CD4-positive, alpha-beta T cell (primary cell): ENCODE data around the gene BMI1. TPM values are rescaled to one million over a fixed set of nuclear protein-coding genes. Genes with fewer than 3 reads are reported as not detected.
A peak's percentile ranks its signal among the peaks of the same experiment; 100 is the strongest.

Experiments
- ATAC-seq: fragments of 200-7000 bp; cut with Tn5 transposase; one replicate; pipeline ENCODE4 v1.10.0; 2022; ENCODE audit warnings: mild to moderate bottlenecking; ENCODE audit not compliant: poor library complexity
- CTCF ChIA-PET: fragments of 350-600 bp; sonication (Branson Sonifier 250); formaldehyde crosslinking; loops from one replicate; lab custom pipeline; 2021; ENCODE audit warnings: antibody characterized with exemption, inconsistent platforms; lab: Charles Lee
- POLR2A ChIA-PET: fragments of 350-600 bp; sonication (Branson Sonifier 250); formaldehyde crosslinking; loops from one replicate; lab custom pipeline; 2021; ENCODE audit warnings: antibody characterized with exemption, inconsistent platforms; lab: Charles Lee
- DNase-seq, 14 experiments: peaks; one replicate each; pipeline ENCODE4 v3.0.0-alpha.2; 2013 to 2020; ENCODE audit warnings: mixed read lengths in 2 of 14
- H3K27ac ChIP-seq, 2 donors: one replicate each; pipeline versions ENCODE4 v1.5.1 to v1.7.0; 2013; ENCODE audit warnings: low read length in 2 of 2, low read depth in 1 of 2, mild to moderate bottlenecking in 1 of 2
- H3K27me3 ChIP-seq, 2 experiments: 1 replicate in 1 of 2; 2 replicates in 1 of 2; pipeline versions ENCODE4 v1.6.1 to v1.7.0; 2013; ENCODE audit warnings: low read length in 2 of 2, control low read depth in 1 of 2, mild to moderate bottlenecking in 1 of 2, moderate library complexity in 1 of 2; ENCODE audit not compliant: insufficient read depth in 2 of 2, control insufficient read depth in 1 of 2
- H3K36me3 ChIP-seq: one replicate; pipeline ENCODE4 v1.6.1; 2013; ENCODE audit warnings: low read length, control low read depth; ENCODE audit not compliant: insufficient read depth
- H3K4me1 ChIP-seq: one replicate; pipeline ENCODE4 v1.6.1; 2013; ENCODE audit warnings: low read length, control low read depth; ENCODE audit not compliant: insufficient read depth
- H3K4me3 ChIP-seq: one replicate; pipeline ENCODE4 v1.5.1; 2013; ENCODE audit warnings: mild to moderate bottlenecking, low read length, moderate library complexity
- H3K9me3 ChIP-seq, 2 experiments: 1 replicate in 1 of 2; 2 replicates in 1 of 2; pipeline versions ENCODE4 v1.6.1 to v1.7.0; 2013; ENCODE audit warnings: low read length in 2 of 2, mild to moderate bottlenecking in 2 of 2, control low read depth in 1 of 2, moderate library complexity in 1 of 2; ENCODE audit not compliant: control insufficient read depth in 1 of 2, insufficient read depth in 1 of 2
- H3K27ac Mint-ChIP-seq: one replicate; pipeline ENCODE4 v1.8.0; 2020; ENCODE audit warnings: mixed read lengths
- H3K27me3 Mint-ChIP-seq: one replicate; pipeline ENCODE4 v1.8.0; 2021; ENCODE audit warnings: mixed read lengths
- H3K36me3 Mint-ChIP-seq: one replicate; pipeline ENCODE4 v1.8.0; 2021; ENCODE audit warnings: low read depth, mixed read lengths
- H3K4me1 Mint-ChIP-seq: one replicate; pipeline ENCODE4 v1.8.0; 2021; ENCODE audit warnings: low read depth, mixed read lengths
- H3K4me3 Mint-ChIP-seq: one replicate; pipeline ENCODE4 v1.8.0; 2020; ENCODE audit warnings: mild to moderate bottlenecking, mixed read lengths
- H3K9me3 Mint-ChIP-seq: one replicate; pipeline ENCODE4 v1.8.0; 2020; ENCODE audit warnings: mixed read lengths
- intact Hi-C, 2 experiments: fragments of 100-400 bp; cut with DNase I in 1 of 2; cut with micrococcal nuclease in 1 of 2; formaldehyde crosslinking; loops; one replicate each; pipeline versions ENCODE4 v1.15.1 to v1.9.0; 2023 to 2025; cut with DNase I, micrococcal nuclease
- total RNA-seq, 174 experiments: library from RNA in 2 of 174; stranded (reverse) in 2 of 174; gene quantifications; one replicate each; pipeline ENCODE4 v1.2.3 and lab custom pipeline; 2021 to 2026
- TF ChIP-seq, protein P1 (sequence below): fragments of 200-600 bp; IDR thresholded peaks from one replicate; pipeline ENCODE4 v1.8.0; 2022; ENCODE audit warnings: antibody characterized with exemption, mild to moderate bottlenecking

BMI1 gene
- total RNA-seq, 2 experiments from 2014 or later: 65.4 to 69.3 TPM

DNA sequence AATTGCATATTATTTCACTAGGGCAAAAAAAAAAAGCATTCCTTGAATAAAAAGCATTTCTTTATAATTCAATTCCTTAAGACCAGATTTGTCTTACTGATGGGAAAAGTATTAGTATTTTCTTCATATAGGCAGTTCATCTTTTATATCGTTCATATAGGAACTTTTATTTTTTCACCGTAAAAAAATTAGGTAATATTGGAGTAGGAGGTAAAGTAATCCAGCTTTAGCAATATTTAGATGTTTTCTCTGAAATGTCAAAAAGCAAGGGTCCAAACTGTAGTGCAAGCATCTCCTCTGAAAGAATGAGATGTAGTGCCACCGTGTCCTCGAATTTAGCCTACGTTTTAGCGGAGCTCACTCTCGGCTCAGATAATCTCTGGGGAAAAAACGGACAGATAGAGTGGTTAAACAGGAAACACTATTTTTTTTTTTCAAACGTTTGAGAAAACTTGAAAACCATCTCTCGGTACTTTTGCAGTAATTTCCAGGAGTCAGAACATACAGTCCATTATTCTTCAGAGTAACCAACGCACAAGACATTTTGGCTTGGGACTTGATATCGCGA, 18.9 kb downstream of the BMI1 start:
- H3K4me3 ChIP-seq: peak overlapping the region; percentile 67

DNA sequence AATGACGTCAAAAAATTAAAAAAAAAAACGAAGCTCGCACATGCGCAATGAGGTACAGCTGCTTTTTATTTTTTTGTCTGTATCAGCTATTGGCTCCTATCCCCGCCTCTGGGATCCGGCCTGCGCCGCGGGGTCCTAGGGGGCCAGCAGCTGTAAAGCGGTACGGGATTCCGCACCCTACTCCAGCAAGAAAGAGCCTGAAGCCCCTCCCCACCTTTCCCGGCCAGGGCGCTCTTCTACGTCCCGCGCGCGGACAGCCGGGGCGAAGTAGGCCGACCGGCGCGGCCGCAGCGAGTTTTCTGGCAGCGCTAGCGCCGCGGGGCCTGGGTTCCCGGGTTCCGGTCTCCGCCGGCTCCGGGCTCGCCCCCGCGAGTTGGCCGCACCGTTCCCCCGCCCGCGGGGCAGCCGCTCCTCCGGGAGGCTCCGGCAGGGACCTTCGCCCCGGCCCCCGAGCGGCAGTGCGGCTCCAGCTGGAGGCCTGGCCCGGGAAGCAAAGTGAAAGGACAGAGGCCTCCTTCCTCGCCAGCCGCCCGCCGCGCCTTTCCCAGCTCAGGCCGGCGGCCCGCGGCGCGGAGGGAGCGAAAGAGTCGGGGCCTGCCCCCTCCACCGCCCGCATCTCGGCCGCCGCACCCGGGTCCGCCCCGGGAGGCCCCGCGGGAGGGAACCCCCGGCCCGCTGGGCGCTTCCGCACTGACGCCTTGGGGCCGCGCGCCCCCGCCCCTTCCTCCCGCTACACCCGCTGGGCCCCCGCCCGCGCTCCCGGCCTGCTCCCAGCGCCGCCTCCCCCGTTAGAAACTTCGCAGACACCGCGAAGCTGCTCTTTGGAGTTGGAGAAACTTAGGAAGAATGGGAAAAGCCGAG, 19.7 kb downstream of the BMI1 start:
- peak overlapping the region; percentile 67 for H3K4me3 ChIP-seq
- H3K27ac ChIP-seq: no peak overlapping the region
- Mint-ChIP-seq H3K9me3 (peaks cover 13% of the 10 kb centered on the region), H3K4me3 (peak overlapping the region; percentile 91), H3K36me3 (peaks cover 5% of the 10 kb centered on the region), H3K27me3 (peaks cover 85% of the 10 kb centered on the region), H3K4me1 (peaks cover 38% of the 10 kb centered on the region), H3K27ac (peak overlapping the region; percentile 89)
- intact Hi-C loops: loop anchor here in 1 of 2 experiments (2.0 to 5.0 kb wide), 4 partner anchors 24 to 823 kb away; partner anchors contain the start of gene COMMD3
- ATAC-seq (peak; percentile 37), DNase-seq (peak in 10 of 14 experiments; percentile 12 to 87 (median 49))
- H3K4me1 ChIP-seq: peaks cover 38% of the 10 kb centered on the region
- no peaks in the 10 kb centered on the region for H3K36me3 ChIP-seq
- POLR2A ChIA-PET: interaction anchor here (0.6 to 2.3 kb wide), 10 partner anchors 9 to 111 kb away, joined by 3 to 12 read pairs (median 4); partner anchors contain the start of gene BMI1
- peaks cover 27 to 45% of the 10 kb centered on the region in 2 experiments for H3K9me3 ChIP-seq
- TF ChIP-seq, protein P1, sequence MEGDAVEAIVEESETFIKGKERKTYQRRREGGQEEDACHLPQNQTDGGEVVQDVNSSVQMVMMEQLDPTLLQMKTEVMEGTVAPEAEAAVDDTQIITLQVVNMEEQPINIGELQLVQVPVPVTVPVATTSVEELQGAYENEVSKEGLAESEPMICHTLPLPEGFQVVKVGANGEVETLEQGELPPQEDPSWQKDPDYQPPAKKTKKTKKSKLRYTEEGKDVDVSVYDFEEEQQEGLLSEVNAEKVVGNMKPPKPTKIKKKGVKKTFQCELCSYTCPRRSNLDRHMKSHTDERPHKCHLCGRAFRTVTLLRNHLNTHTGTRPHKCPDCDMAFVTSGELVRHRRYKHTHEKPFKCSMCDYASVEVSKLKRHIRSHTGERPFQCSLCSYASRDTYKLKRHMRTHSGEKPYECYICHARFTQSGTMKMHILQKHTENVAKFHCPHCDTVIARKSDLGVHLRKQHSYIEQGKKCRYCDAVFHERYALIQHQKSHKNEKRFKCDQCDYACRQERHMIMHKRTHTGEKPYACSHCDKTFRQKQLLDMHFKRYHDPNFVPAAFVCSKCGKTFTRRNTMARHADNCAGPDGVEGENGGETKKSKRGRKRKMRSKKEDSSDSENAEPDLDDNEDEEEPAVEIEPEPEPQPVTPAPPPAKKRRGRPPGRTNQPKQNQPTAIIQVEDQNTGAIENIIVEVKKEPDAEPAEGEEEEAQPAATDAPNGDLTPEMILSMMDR: no peak
- peaks cover 61 to 98% of the 10 kb centered on the region in 2 experiments for H3K27me3 ChIP-seq
- CTCF ChIA-PET: interaction anchor here (1.2 to 1.8 kb wide), 3 partner anchors 9 to 16 kb away, joined by 3 to 4 read pairs (median 4); no protein-coding TSS in a partner anchor

More for the DNA sequence above, 18.9 kb downstream of the BMI1 start:
- peak overlapping the region; percentile 91 for H3K4me3 Mint-ChIP-seq
- ATAC-seq (no peak), DNase-seq (no peak)
- peaks cover 10% of the 10 kb centered on the region for H3K36me3 Mint-ChIP-seq
- peaks cover 15% of the 10 kb centered on the region for H3K9me3 Mint-ChIP-seq
- peaks cover 55 to 97% of the 10 kb centered on the region in 2 experiments for H3K27me3 ChIP-seq
- TF ChIP-seq, protein P1: no peak
- H3K27ac ChIP-seq: no peak overlapping the region
- ChIA-PET POLR2A (interaction anchor here (0.7 to 2.3 kb wide), 9 partner anchors 10 to 111 kb away, joined by 3 to 12 read pairs (median 4); partner anchors contain the start of gene BMI1), CTCF (interaction anchor here (0.8 to 1.8 kb wide), 4 partner anchors 10 to 161 kb away, joined by 3 to 4 read pairs (median 4); no protein-coding TSS in a partner anchor)
- no peaks in the 10 kb centered on the region for H3K36me3 ChIP-seq
- intact Hi-C loops: loop anchor here in 1 of 2 experiments (2.0 to 5.0 kb wide), 4 partner anchors 23 to 823 kb away; partner anchors contain the start of gene COMMD3
- peaks cover 42% of the 10 kb centered on the region for H3K4me1 Mint-ChIP-seq
- peaks cover 26 to 43% of the 10 kb centered on the region in 2 experiments for H3K9me3 ChIP-seq
- peak overlapping the region; percentile 89 for H3K27ac Mint-ChIP-seq
- H3K27me3 Mint-ChIP-seq: peaks cover 86% of the 10 kb centered on the region
- peaks cover 38% of the 10 kb centered on the region for H3K4me1 ChIP-seq
